HEK293T (cell line): ENCODE results near the gene ZDHHC8.

Experiments
- CTCF ChIA-PET: fragments of 350-600 bp; formaldehyde crosslinking; extraction: SDS; loops from one replicate; lab custom pipeline; 2021; ENCODE audit warnings: antibody characterized with exemption, inconsistent platforms; lab: Yijun Ruan, JAX
- POLR2A ChIA-PET: fragments of 350-600 bp; formaldehyde crosslinking; extraction: SDS; loops from one replicate; lab custom pipeline; 2020; ENCODE audit warnings: antibody characterized with exemption, inconsistent platforms; lab: Yijun Ruan, JAX
- DNase-seq: peaks from one replicate; pipeline ENCODE4 v3.0.0; 2012; ENCODE audit warnings: mixed read lengths; ENCODE audit errors: extremely low spot score
- ARNT ChIP-seq: fragments of 450-650 bp; IDR thresholded peaks from 2 replicates; pipeline ENCODE4 v1.6.1; 2017; ENCODE audit warnings: mild to moderate bottlenecking
- BHLHE40 ChIP-seq: fragments of 450-650 bp; IDR thresholded peaks from 2 replicates; pipeline ENCODE4 v1.6.1; 2016; ENCODE audit warnings: mild to moderate bottlenecking, moderate library complexity, borderline replicate concordance
- CTBP1 ChIP-seq: fragments of 450-650 bp; IDR thresholded peaks from 2 replicates; pipeline ENCODE4 v1.6.1; 2016; ENCODE audit warnings: borderline replicate concordance
- ELF4 ChIP-seq: fragments of 450-650 bp; IDR thresholded peaks from 2 replicates; pipeline ENCODE4 v1.6.1; 2017; ENCODE audit warnings: antibody characterized with exemption
- FOXA1 ChIP-seq: fragments of 450-650 bp; IDR thresholded peaks from 2 replicates; pipeline ENCODE4 v1.6.1; 2016; ENCODE audit warnings: mild to moderate bottlenecking
- FOXK2 ChIP-seq: fragments of 450-650 bp; IDR thresholded peaks from 2 replicates; pipeline ENCODE4 v1.6.1; 2016; ENCODE audit warnings: mild to moderate bottlenecking
- FOXM1 ChIP-seq: fragments of 450-650 bp; IDR thresholded peaks from 2 replicates; pipeline ENCODE4 v1.6.1; 2017; ENCODE audit warnings: mild to moderate bottlenecking, borderline replicate concordance
- HDGF ChIP-seq: fragments of 450-650 bp; IDR thresholded peaks from 2 replicates; pipeline ENCODE4 v1.6.1; 2017; ENCODE audit warnings: antibody characterized with exemption, borderline replicate concordance
- L3MBTL2 ChIP-seq: fragments of 450-650 bp; conservative IDR thresholded peaks from 2 replicates; pipeline ENCODE4 v1.6.1; 2016; ENCODE audit warnings: mild to moderate bottlenecking
- LEF1 ChIP-seq: fragments of 450-650 bp; IDR thresholded peaks from 2 replicates; pipeline ENCODE4 v1.6.1; 2017; ENCODE audit warnings: mild to moderate bottlenecking, borderline replicate concordance
- NFRKB ChIP-seq: fragments of 450-650 bp; IDR thresholded peaks from 2 replicates; pipeline ENCODE4 v1.6.1; 2016; ENCODE audit warnings: mild to moderate bottlenecking, moderate library complexity
- PKNOX1 ChIP-seq: fragments of 450-650 bp; IDR thresholded peaks from 2 replicates; pipeline ENCODE4 v1.6.1; 2016
- SP1 ChIP-seq: fragments of 450-650 bp; IDR thresholded peaks from 2 replicates; pipeline ENCODE4 v1.6.1; 2017
- SUZ12 ChIP-seq: fragments of 450-650 bp; IDR thresholded peaks from 2 replicates; pipeline ENCODE4 v1.6.1; 2016; ENCODE audit warnings: mild to moderate bottlenecking
- TARDBP ChIP-seq: fragments of 450-650 bp; IDR thresholded peaks from 2 replicates; pipeline ENCODE4 v1.6.1; 2016
- ZNF384 ChIP-seq: fragments of 450-650 bp; IDR thresholded peaks from 2 replicates; pipeline ENCODE4 v1.6.1; 2016

Gene ZDHHC8

DNA sequence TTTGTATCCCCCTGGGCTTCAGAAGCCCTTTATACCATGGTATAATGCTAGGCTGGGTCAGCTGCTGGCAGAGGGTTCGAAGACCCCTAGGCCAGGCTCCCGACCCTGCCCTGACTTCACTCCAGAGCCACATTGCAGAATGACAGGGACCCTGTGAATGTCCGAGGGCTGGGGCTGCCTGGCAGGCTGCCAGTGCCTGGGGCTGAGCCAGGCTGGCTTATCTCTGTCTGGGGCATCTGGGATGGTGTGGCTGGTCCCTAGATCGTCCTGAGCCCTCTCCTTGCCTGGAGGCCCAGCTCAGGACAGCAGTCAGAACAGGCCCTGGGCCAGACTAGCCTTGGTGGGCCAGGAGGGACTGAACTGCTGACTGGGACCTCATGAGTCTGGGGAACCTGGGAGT is 3.7 kb downstream of the ZDHHC8 start:
- no peak for DNase-seq
- ChIA-PET CTCF (no interaction called here), POLR2A (interaction anchor here (0.8 kb wide), 1 partner anchor 19 kb away, joined by 3 read pairs; the partner anchor contains the start of gene RANBP1)
- TF ChIP-seq CTBP1 (no peak), NFRKB (no peak), LEF1 (no peak), SUZ12 (no peak), PKNOX1 (no peak), ELF4 (no peak), FOXA1 (no peak), FOXK2 (no peak), HDGF (no peak), BHLHE40 (no peak), TARDBP (no peak), ARNT (no peak), FOXM1 (no peak), ZNF384 (no peak), L3MBTL2 (no peak), SP1 (no peak)

GRCh38 chr22:20135806-20136602 is 4.4 kb downstream of the ZDHHC8 start:
- ChIA-PET POLR2A (no interaction called here), CTCF (no interaction called here)
- DNase-seq: no peak
- TF ChIP-seq PKNOX1 (no peak), FOXA1 (no peak), CTBP1 (no peak), TARDBP (no peak), ARNT (no peak), SP1 (no peak), L3MBTL2 (no peak), FOXK2 (no peak), ELF4 (no peak), NFRKB (no peak)

- POLR2A ChIA-PET: no interaction called here
- TF ChIP-seq NFRKB (no peak), LEF1 (no peak), ELF4 (no peak), FOXK2 (no peak)
- no peak for DNase-seq
- CTCF ChIA-PET: no interaction called here
These were observed 4.9 kb downstream of the ZDHHC8 start for GRCh38 chr22:20136603-20136873.

DNA sequence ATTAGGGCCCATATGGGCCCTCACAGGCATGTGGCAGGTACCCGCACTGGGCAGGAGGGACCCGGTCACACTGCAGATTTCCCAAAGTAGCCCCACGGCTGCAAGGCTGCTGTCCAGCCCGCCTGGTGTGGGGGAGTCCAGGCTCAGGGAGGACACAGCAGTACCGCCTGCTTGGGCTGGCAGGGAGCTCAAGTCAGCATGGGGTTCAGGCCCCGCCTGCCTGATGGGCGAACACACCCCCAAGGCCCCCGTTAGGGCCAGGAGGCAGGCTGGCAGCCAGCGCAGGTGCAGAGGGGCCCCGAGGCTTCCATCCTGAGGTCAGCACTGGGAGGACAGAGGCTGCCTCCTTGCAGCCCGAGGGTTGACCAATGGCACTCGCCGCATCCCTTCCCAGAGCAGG is 5.5 kb downstream of the ZDHHC8 start:
- CTCF ChIA-PET: no interaction called here
- DNase-seq: no peak
- POLR2A ChIA-PET: no interaction called here
- no peak for TF ChIP-seq NFRKB
- TF ChIP-seq ELF4: no peak
- TF ChIP-seq FOXM1: no peak
- TF ChIP-seq HDGF: peak; percentile 35; the same call in 1 of the 2 replicates

- DNase-seq: no peak
- POLR2A ChIA-PET: no interaction called here
- CTCF ChIA-PET: interaction anchor here (0.7 kb wide), 1 partner anchor 261 kb away, joined by 3 read pairs; no protein-coding TSS in a partner anchor
- no peak for TF ChIP-seq FOXA1
- TF ChIP-seq TARDBP: no peak
- TF ChIP-seq PKNOX1: no peak
- TF ChIP-seq FOXK2: no peak
- no peak for TF ChIP-seq HDGF
- no peak for TF ChIP-seq ZNF384
- no peak for TF ChIP-seq FOXM1
- no peak for TF ChIP-seq L3MBTL2
- TF ChIP-seq ELF4: no peak
- TF ChIP-seq NFRKB: no peak
- no peak for TF ChIP-seq BHLHE40
- TF ChIP-seq SUZ12: no peak
- no peak for TF ChIP-seq LEF1
- TF ChIP-seq CTBP1: no peak
These were observed 6.2 kb downstream of the ZDHHC8 start for GRCh38 chr22:20137671-20138416.

GRCh38 chr22:20138417-20138738 is 6.8 kb downstream of the ZDHHC8 start:
- TF ChIP-seq SP1 (no peak), BHLHE40 (no peak), ZNF384 (no peak), FOXM1 (no peak), CTBP1 (no peak), SUZ12 (no peak), LEF1 (no peak), ELF4 (no peak), TARDBP (no peak), ARNT (no peak), FOXA1 (no peak), PKNOX1 (no peak), FOXK2 (no peak)
- no peak for DNase-seq
- ChIA-PET POLR2A (no interaction called here), CTCF (interaction anchor here (0.7 kb wide), 1 partner anchor 261 kb away, joined by 3 read pairs; no protein-coding TSS in a partner anchor)
